HG03159 (cell line): ENCODE measurements around the gene PIEZO2.

Experiments used
- ATAC-seq: cut with Tn5 transposase; IDR thresholded peaks from one replicate; pipeline ENCODE4 v1.9.1; 2021; ENCODE audit warnings: mild to moderate bottlenecking, moderate library complexity; ENCODE audit not compliant: unreplicated experiment

PIEZO2 gene

DNA sequence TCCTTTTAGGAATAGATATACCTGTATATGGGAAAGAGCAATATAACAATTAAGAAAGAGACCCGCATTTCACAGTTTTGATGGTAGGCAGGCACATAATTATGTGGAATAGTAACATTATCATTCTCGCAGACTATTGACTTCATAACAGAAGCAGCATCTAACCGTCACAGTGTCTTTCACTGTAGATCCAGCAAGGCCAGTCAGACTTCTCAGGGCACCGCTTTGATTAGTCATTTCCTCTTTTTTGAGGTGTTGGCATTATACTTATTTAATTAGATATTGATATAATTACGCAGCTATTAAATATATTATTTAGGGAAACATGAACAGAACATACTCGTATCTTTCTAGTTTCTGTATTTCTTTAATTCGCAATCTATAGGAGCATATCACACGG lies 447.2 kb downstream of the PIEZO2 start:
- no peak for ATAC-seq

GRCh38 chr18:10690366-10690765 lies 459.0 kb downstream of the PIEZO2 start:
- ATAC-seq = no peak

DNA sequence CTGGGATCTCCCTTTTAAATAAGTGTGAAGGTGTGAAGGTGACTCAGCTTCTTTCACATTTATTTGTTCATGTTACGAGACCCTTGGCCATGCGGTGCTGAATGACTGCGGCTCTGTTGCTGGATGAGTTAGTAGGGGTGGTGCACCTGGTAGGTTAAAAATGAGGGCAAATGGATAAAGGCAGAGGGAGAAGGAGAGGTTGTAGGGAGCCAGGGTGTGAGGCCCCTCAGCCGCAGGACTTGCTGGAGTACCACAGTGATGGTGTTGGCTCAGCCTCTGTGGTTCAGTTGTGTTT lies 459.4 kb downstream of the PIEZO2 start:
- ATAC-seq = no peak

DNA sequence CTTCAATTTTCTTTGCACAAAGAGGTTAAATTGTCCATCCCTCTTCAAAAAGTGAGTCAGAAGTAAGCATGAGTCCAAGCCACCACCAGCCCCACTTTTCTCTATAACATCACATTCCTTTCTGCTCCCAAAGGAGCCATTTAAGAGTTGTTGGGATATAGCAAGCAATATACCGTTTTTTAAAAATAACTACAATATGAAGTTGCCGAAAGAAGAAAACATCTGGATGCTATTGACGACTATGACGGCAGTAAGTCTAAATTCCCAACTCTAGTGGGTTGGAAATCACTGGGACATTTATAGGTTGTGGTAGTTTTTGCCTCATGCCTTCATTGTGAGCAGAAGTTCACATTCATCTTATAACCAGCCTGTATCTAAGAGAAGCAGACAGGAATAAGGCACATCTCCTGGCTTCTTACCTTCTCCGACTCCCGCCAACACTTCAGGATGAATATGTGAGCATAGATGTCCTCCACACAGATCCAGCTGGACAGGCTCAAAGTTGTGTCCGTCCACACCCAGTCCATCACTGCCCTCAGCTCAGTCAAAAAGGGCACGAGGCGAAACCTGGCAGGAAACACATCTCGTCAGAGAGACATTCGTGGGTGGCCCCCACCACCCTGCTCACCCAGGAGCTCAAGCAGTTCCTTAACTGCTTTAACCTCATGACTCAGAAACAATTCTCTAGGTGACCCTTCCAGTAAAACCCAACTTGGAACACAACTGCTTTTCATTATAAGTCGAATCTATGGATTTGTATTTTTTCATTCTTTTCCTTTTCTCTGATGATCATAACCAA lies 459.9 kb downstream of the PIEZO2 start:
- ATAC-seq = no peak

DNA sequence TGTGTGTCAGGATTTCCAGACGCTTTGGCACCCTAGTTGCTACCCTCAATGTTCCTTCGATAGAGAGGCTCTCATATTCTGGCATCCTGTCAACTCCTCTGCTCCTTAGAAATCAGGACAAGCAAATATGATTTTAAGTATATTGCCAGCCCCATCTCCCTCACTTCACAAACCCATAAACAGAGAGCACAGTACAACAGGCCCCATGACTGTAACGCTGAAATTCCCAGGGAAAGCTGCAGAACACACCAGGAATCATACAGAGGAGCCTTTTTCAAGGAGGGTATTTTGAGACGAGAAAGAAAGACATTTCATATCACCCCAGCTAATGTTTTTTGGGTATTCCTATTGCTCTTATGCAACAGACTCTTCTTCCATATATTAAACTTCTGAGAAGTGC lies 460.6 kb downstream of the PIEZO2 start:
- no peak for ATAC-seq

GRCh38 chr18:10687161-10687925 lies 462.0 kb downstream of the PIEZO2 start:
- ATAC-seq = no peak

- no peak for ATAC-seq
These were observed 463.1 kb downstream of the PIEZO2 start for GRCh38 chr18:10686308-10686707.

DNA sequence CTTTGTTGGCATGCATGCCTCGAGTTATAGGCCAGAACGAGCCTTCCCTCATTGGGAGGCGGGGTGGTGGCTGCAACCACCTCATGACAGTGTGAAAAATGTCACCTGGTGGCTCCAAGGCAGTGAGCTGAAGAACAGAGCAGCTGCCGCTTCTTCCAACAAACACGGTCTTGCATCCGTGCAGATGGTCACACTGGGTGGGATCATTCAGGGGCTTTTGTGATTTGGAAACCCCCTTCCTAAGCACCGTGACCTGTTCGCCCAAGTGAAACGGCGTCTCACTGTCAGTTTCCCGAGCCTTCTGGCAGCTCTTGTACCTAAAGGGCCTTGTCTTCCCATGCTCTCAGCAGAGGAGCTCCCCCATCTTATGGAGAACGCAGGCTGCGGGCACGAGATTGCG lies 463.9 kb downstream of the PIEZO2 start:
- ATAC-seq = no peak

DNA sequence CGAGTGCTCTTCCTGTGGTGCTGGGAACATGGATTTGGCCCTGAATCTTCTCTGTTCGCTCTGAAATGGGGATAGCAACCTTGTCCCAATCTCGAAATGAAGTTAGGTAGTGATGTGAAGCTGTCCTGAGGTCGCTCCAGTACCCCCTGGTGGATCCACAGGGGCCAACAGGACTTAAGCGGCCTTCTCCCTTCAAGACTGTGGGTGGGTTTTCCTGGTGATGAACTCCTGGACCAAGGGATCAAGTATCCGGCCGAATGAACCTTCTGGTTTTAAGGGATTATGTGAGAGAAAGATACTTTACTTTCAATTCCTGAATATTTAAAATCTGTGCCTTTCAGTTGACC lies 467.0 kb downstream of the PIEZO2 start:
- ATAC-seq = no peak

- no peak for ATAC-seq
These were observed 467.6 kb downstream of the PIEZO2 start for GRCh38 chr18:10681581-10682367.

DNA sequence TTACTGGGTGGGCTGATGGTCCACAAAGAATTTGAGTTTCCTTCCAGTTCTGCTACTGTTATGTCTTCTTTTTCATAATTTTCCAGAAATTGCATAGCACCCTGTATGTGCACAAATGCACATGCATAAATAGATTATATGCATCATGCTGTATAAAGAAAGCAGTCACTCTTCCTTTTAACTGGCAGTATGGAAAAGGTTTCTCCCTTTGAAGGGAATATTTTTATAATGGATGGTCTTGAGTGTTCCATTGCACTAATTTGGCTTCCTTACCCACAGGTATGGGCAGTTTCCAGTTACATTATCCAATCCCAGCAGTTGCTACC lies 469.1 kb downstream of the PIEZO2 start:
- ATAC-seq = no peak

DNA sequence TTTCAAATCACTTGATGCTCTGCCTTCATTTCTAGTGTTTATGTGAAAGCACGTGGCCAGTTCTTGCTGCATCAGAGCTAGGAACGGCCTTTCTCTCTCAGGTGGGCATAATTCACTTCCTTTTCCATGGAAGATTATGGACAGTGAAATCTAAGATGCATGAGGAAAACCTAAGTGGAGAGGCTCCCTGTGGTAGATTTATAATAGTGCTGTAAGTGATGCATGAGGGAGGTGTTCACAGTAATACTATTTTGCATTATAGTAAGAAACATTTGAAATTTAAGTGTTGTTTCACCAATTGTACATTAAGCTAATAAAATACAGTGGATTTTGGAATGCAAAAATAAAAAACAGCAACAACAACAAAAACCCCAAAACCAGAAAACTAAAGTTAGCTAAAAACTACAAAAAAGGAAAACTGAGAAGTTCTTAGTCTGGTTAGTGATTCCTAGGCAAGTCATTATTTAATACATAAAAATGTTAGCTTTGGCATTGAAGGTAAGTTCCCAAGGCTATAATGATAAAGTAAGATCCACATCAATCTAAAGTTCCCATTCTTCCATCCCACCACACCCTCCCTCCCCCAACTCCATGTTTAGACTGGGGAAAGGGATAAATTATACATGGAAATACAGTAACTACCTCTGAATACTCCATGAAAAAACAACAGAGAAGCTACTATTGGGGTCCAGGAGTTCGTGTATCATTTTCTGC lies 469.7 kb downstream of the PIEZO2 start:
- no peak for ATAC-seq

- no peak for ATAC-seq
These were observed 477.9 kb downstream of the PIEZO2 start for GRCh38 chr18:10671441-10671840.

DNA sequence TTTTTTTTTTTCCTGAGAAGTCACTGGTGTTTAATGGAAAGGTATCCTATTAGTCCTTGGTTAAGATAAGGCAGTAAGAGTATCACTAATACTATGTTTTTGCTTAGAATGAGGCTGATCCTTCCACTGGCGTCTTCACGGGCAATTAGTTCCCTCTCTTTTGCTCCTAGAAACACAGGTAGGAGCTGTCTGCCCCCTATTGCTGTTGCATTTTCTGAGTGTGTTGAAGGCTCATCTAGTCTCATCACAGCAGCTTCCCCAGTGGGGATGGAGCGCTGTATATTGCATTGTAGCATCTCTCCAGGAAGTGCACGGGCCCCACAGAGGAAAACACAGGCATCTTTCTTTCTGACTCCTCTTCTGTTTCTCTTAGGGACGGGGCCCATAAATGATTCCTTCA lies 478.5 kb downstream of the PIEZO2 start:
- ATAC-seq = no peak

- ATAC-seq = no peak
These were observed 479.8 kb downstream of the PIEZO2 start for GRCh38 chr18:10669441-10670100.

GRCh38 chr18:10663750-10664149 lies 485.6 kb downstream of the PIEZO2 start:
- no peak for ATAC-seq

DNA sequence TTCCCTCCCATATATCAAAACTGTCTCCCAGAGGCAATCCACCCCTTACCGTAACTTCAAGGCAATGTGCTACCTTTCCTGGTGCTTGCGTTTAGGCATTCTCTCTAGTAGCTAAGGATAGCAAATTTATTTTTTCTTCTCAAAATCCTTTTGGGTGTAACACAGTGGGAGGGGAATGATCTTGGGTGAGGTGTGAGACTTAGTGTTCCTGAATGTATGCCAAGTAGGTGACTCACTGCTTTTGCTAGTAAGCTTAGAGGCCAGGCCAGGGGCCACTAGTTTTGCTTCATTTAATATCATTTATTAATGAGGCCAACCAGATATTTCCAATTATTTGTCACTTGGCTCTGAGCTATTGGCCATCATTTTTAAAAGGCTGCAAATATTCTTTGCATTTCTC lies 488.1 kb downstream of the PIEZO2 start:
- no peak for ATAC-seq

DNA sequence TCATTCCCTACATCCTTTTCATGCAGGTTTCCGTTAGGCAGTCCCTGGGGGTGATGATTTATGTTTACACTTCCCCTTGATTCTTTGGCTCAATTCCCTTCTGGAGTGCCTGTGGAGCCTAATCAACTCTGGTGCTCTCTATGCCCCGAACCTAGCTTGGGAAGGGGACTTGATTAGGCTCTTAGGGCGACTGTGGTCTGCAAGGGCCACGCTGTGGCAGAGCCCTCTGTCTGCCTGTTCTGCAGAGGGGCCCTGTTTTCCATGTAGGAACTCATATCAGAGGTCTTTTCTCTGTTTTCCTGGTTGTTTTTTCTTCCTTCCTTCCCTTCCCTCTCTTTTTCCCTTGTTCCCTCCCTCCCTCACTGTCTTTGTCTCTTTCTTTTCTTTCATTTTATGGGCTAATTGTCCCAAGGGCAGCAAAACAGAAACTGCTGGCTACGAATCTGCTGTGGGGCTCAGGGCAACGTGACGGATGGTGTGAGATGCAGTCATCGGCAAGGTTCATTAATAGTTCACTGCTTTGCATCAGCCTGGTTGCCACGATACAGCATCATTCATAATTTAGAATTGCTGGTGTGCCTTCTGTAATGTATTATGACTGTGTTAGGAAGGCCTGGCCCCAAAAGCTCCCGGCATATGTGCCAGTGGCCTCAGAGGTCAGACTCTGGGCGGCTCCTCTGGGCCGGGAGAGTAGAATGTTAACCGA lies 489.0 kb downstream of the PIEZO2 start:
- no peak for ATAC-seq

DNA sequence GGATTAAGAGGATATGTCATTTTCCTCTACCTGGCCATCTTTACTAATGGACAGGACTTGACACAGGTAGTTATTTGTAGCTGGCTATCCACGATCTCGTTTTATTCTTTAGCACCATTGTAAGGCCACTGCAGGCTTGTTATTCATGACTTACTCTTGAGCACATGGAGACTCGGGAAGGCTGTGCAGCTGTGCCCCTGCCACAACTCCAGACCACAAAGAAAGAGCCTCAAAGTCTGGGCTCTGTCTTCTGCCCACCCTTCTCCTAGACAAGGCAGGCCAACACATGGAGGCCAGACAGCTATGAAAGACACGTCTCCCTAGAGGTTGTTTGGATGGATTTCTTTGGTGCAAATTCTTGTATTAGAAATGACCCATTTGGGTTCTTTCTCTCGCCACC lies 489.8 kb downstream of the PIEZO2 start:
- ATAC-seq = no peak

DNA sequence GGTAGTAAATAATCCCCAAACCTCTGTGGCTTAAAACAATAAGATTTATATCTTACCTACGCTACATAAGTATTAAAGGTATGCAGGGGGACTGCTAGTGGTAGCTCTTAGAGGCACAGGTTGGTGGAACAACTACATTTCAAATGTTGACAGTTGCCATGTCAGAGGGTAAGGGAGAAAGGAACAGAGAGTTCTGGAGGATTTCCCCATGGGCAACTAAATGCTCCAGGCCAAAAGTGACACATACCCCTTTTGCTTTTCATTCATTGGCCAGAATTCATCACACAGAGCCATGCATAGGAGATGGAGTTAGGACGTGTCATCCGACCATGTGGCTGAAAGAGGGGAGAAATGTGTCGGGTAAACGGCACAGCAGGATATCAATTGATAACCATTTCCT lies 490.4 kb downstream of the PIEZO2 start:
- ATAC-seq = no peak
